H9 (cell line): ENCODE results near the gene SASH3. TPM values are rescaled to one million over a fixed set of nuclear protein-coding genes. Genes with fewer than 3 reads are reported as not detected.

ENCODE experiments used
- DNase-seq: peaks from one replicate; pipeline ENCODE4 v3.0.0-alpha.2; 2017
- H2AFZ ChIP-seq: one replicate; pipeline ENCODE4 v1.6.1; 2013; ENCODE audit warnings: mild to moderate bottlenecking, low read length, control low read depth, moderate library complexity
- H2AK5ac ChIP-seq: 2 replicates; pipeline ENCODE4 v1.6.1; 2013; ENCODE audit warnings: low read length, control low read depth, mixed read lengths; ENCODE audit not compliant: insufficient read length
- H2BK120ac ChIP-seq: one replicate; pipeline ENCODE4 v1.6.1; 2013; ENCODE audit warnings: low read depth, mild to moderate bottlenecking, low read length, control low read depth, inconsistent platforms; ENCODE audit not compliant: poor library complexity, severe bottlenecking
- H2BK12ac ChIP-seq: 2 replicates; pipeline ENCODE4 v1.6.1; 2013; ENCODE audit warnings: low read length, control low read depth, mixed read lengths, low read depth; ENCODE audit not compliant: insufficient read length
- H2BK15ac ChIP-seq: 2 replicates; pipeline ENCODE4 v1.6.1; 2013; ENCODE audit warnings: low read depth, low read length, control low read depth
- H2BK20ac ChIP-seq: one replicate; pipeline ENCODE4 v1.6.1; 2013; ENCODE audit warnings: low read depth, mild to moderate bottlenecking, low read length, control low read depth, inconsistent platforms; ENCODE audit not compliant: poor library complexity, severe bottlenecking
- H2BK5ac ChIP-seq: 2 replicates; pipeline ENCODE4 v1.6.1; 2013; ENCODE audit warnings: low read length, control low read depth, mixed read lengths; ENCODE audit not compliant: insufficient read length
- H3K14ac ChIP-seq: 2 replicates; pipeline ENCODE4 v1.6.1; 2013; ENCODE audit warnings: low read length, control low read depth; ENCODE audit not compliant: insufficient read depth
- H3K18ac ChIP-seq: 2 replicates; pipeline ENCODE4 v1.6.1; 2013; ENCODE audit warnings: low read depth, mild to moderate bottlenecking, mixed read lengths, low read length, control low read depth; ENCODE audit not compliant: insufficient read length
- H3K23ac ChIP-seq: 2 replicates; pipeline ENCODE4 v1.6.1; 2013; ENCODE audit warnings: low read length, control low read depth, mixed read lengths, low read depth; ENCODE audit not compliant: insufficient read length
- H3K23me2 ChIP-seq: 2 replicates; pipeline ENCODE4 v1.6.1; 2013; ENCODE audit warnings: low read depth, mild to moderate bottlenecking, mixed read lengths, low read length, control low read depth; ENCODE audit not compliant: insufficient read length, poor library complexity, severe bottlenecking
- H3K27ac ChIP-seq: 2 replicates; pipeline ENCODE4 v1.5.1; 2013; ENCODE audit warnings: low read length, control low read depth, mixed read lengths, low read depth; ENCODE audit not compliant: insufficient read length
- H3K27me3 ChIP-seq: 2 replicates; pipeline ENCODE4 v1.6.1; 2013; ENCODE audit warnings: low read length, control low read depth, inconsistent platforms; ENCODE audit not compliant: insufficient read depth
- H3K4ac ChIP-seq: 2 replicates; pipeline ENCODE4 v1.6.1; 2013; ENCODE audit warnings: low read depth, mild to moderate bottlenecking, control low read depth, inconsistent platforms, low read length, moderate library complexity
- H3K4me1 ChIP-seq: 2 replicates; pipeline ENCODE4 v1.6.1; 2013; ENCODE audit warnings: low read length, control low read depth, inconsistent platforms; ENCODE audit not compliant: insufficient read depth
- H3K4me2 ChIP-seq: 2 replicates; pipeline ENCODE4 v1.6.1; 2013; ENCODE audit warnings: low read length, control low read depth, mixed read lengths; ENCODE audit not compliant: insufficient read length, insufficient read depth
- H3K56ac ChIP-seq: 2 replicates; pipeline ENCODE4 v1.6.1; 2013; ENCODE audit warnings: low read depth, mild to moderate bottlenecking, mixed read lengths, low read length, control low read depth; ENCODE audit not compliant: insufficient read length
- H3K79me1 ChIP-seq: 2 replicates; pipeline ENCODE4 v1.6.1; 2013; ENCODE audit warnings: low read depth, mild to moderate bottlenecking, moderate library complexity, low read length, control low read depth, inconsistent platforms; ENCODE audit not compliant: insufficient read depth, poor library complexity, severe bottlenecking
- H3K79me2 ChIP-seq: 2 replicates; pipeline ENCODE4 v1.6.1; 2013; ENCODE audit warnings: low read length, control low read depth, inconsistent platforms; ENCODE audit not compliant: insufficient read depth
- H3K9ac ChIP-seq: 2 replicates; pipeline ENCODE4 v1.6.1; 2013; ENCODE audit warnings: low read length, control low read depth, mixed read lengths; ENCODE audit not compliant: insufficient read length; ENCODE audit errors: extremely low read depth
- H3K9me3 ChIP-seq: one replicate; pipeline ENCODE4 v1.6.1; 2013; ENCODE audit warnings: low read depth, low read length, inconsistent platforms; ENCODE audit not compliant: control insufficient read depth
- H3T11ph ChIP-seq: one replicate; pipeline ENCODE4 v1.6.1; 2013; ENCODE audit warnings: mild to moderate bottlenecking, low read length, control low read depth, inconsistent platforms
- H4K20me1 ChIP-seq: one replicate; pipeline ENCODE4 v1.6.1; 2013; ENCODE audit not compliant: control insufficient read depth, insufficient read length, insufficient read depth
- H4K5ac ChIP-seq: 2 replicates; pipeline ENCODE4 v1.6.1; 2013; ENCODE audit warnings: low read depth, mild to moderate bottlenecking, mixed read lengths, low read length, control low read depth; ENCODE audit not compliant: insufficient read length
- H4K8ac ChIP-seq: replicated peaks from 2 replicates; pipeline ENCODE4 v1.6.1; 2013; ENCODE audit warnings: low read length, control low read depth, mixed read lengths, low read depth; ENCODE audit not compliant: insufficient read length
- H4K91ac ChIP-seq: 2 replicates; pipeline ENCODE4 v1.6.1; 2013; ENCODE audit warnings: low read depth, mild to moderate bottlenecking, moderate library complexity, mixed read lengths, low read length, control low read depth; ENCODE audit not compliant: insufficient read length
- H3K27ac Mint-ChIP-seq, 3 experiments: 2 replicates in 2 of 3; 3 replicates in 1 of 3; pipeline ENCODE4 v1.8.0; 2020 to 2021; ENCODE audit warnings: mixed read lengths in 3 of 3, mild to moderate bottlenecking in 1 of 3, moderate library complexity in 1 of 3
- H3K27me3 Mint-ChIP-seq: 2 replicates; pipeline ENCODE4 v1.8.0; 2021; ENCODE audit warnings: low read depth, mild to moderate bottlenecking, moderate library complexity, mixed read lengths
- H3K36me3 Mint-ChIP-seq, 3 experiments: 2 replicates in 2 of 3; 3 replicates in 1 of 3; pipeline ENCODE4 v1.8.0; 2020 to 2021; ENCODE audit warnings: low read depth in 3 of 3, mixed read lengths in 3 of 3; ENCODE audit not compliant: insufficient read depth in 1 of 3
- H3K4me1 Mint-ChIP-seq, 2 experiments: 2 replicates each; pipeline ENCODE4 v1.8.0; 2020; ENCODE audit warnings: mixed read lengths in 2 of 2
- H3K4me3 Mint-ChIP-seq, 2 experiments: 2 replicates in 1 of 2; 3 replicates in 1 of 2; pipeline ENCODE4 v1.8.0; 2020 to 2021; ENCODE audit warnings: mild to moderate bottlenecking in 2 of 2, mixed read lengths in 2 of 2, moderate library complexity in 1 of 2
- H3K9me3 Mint-ChIP-seq, 2 experiments: 2 replicates in 1 of 2; 3 replicates in 1 of 2; pipeline ENCODE4 v1.8.0; 2020; ENCODE audit warnings: mild to moderate bottlenecking in 2 of 2, mixed read lengths in 2 of 2, moderate library complexity in 1 of 2
- WGBS: extraction: QIAGEN DNeasy Blood & Tissue Kit; methylation state at CpG from one replicate; pipeline ENCODE4 v1.1.7; 2013; ENCODE audit warnings: missing lambda C conversion rate, low lambda C conversion rate, mixed read lengths; ENCODE audit not compliant: insufficient read length; ENCODE audit errors: extremely low coverage; 5-methylcytosine and 5-hydroxymethylcytosine counted together
- total RNA-seq: library from RNA; stranded (reverse); gene quantifications from 2 replicates; pipeline ENCODE4 v1.2.1, GENCODE V29; 2021
- TF ChIP-seq, protein P1 (sequence below): fragments of 200-600 bp; sonication (generic); conservative IDR thresholded peaks from 3 replicates; pipeline ENCODE4 v1.8.0; 2021; ENCODE audit warnings: antibody characterized with exemption, mild to moderate bottlenecking

The SASH3 gene
- total RNA-seq, 1 experiment from 2014 or later: not detected

DNA sequence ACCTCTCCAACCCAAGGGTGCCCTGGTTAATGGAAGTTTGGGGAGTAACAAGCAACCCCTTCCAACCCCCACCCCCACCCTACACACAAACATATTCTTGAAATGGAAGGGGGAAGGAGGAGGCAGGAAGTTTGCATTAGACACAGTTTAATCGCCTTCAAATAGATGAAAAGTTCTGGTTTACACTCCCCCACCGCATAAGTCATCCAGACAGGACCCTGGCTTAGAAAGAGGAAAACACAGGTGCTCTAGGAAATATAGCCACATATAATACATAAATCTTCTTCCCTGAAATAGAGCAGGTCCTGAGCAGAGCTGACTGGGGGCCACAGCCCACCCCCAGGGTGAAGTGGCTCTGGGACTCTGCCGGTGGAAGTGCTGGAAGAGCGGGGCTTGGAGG lies 25.1 kb downstream of the SASH3 start:
- TF ChIP-seq, protein P1, sequence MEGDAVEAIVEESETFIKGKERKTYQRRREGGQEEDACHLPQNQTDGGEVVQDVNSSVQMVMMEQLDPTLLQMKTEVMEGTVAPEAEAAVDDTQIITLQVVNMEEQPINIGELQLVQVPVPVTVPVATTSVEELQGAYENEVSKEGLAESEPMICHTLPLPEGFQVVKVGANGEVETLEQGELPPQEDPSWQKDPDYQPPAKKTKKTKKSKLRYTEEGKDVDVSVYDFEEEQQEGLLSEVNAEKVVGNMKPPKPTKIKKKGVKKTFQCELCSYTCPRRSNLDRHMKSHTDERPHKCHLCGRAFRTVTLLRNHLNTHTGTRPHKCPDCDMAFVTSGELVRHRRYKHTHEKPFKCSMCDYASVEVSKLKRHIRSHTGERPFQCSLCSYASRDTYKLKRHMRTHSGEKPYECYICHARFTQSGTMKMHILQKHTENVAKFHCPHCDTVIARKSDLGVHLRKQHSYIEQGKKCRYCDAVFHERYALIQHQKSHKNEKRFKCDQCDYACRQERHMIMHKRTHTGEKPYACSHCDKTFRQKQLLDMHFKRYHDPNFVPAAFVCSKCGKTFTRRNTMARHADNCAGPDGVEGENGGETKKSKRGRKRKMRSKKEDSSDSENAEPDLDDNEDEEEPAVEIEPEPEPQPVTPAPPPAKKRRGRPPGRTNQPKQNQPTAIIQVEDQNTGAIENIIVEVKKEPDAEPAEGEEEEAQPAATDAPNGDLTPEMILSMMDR: no peak
- no peak overlapping the region for H3K18ac ChIP-seq
- no CpG with 5 or more reads among the region's 4 CpGs for WGBS
- H3K56ac ChIP-seq: no peak overlapping the region
- H3K27me3 Mint-ChIP-seq: no peaks in the 10 kb centered on the region; the same call in 1 of the 2 replicates
- H3K9ac ChIP-seq: no peak overlapping the region
- no peak overlapping the region for H3K4me3 Mint-ChIP-seq
- no peaks in the 10 kb centered on the region for H3K4me1 Mint-ChIP-seq
- H3K23ac ChIP-seq: no peak overlapping the region
- H2BK20ac ChIP-seq: no peak overlapping the region
- peaks cover 25 to 37% (median 31%) of the 10 kb centered on the region in 3 experiments for H3K36me3 Mint-ChIP-seq
- no peaks in the 10 kb centered on the region for H3K9me3 ChIP-seq
- no peak overlapping the region for H4K91ac ChIP-seq
- H3K79me2 ChIP-seq: no peaks in the 10 kb centered on the region
- H3K27ac Mint-ChIP-seq: no peak overlapping the region; a peak in 1 of 7 replicates
- no peaks in the 10 kb centered on the region for H3K23me2 ChIP-seq
- no peak overlapping the region for H2BK120ac ChIP-seq
- DNase-seq: no peak
- H3T11ph ChIP-seq: no peak overlapping the region
- no peak overlapping the region for H2BK5ac ChIP-seq
- H3K4ac ChIP-seq: no peak overlapping the region
- H2BK12ac ChIP-seq: no peak overlapping the region
- no peak overlapping the region for H2AFZ ChIP-seq
- H3K79me1 ChIP-seq: no peaks in the 10 kb centered on the region
- H3K4me1 ChIP-seq: no peaks in the 10 kb centered on the region
- H4K5ac ChIP-seq: no peak overlapping the region
- H3K27me3 ChIP-seq: no peaks in the 10 kb centered on the region
- H3K9me3 Mint-ChIP-seq: peaks cover 0 to 45% of the 10 kb centered on the region in 2 experiments; a peak in 2 of 5 replicates
- no peak overlapping the region for H3K14ac ChIP-seq
- H2AK5ac ChIP-seq: no peak overlapping the region
- H4K20me1 ChIP-seq: no peaks in the 10 kb centered on the region
- no peak overlapping the region for H3K27ac ChIP-seq
- H4K8ac ChIP-seq: no peak overlapping the region
- no peak overlapping the region for H3K4me2 ChIP-seq
- no peak overlapping the region for H2BK15ac ChIP-seq
